ENCODE measurements around the gene ACER3.
A peak's percentile ranks its signal among the peaks of the same experiment; 100 is the strongest.

ACER3 gene

GRCh38 chr11:77038029-77038824 lies 177.5 kb downstream of the ACER3 start (continued):
- TF ChIP-seq CSRNP3 (CRISPR knock-in tag; IDR thresholded peaks at IDR 0.05): no peak

GRCh38 chr11:77038825-77039326 lies 178.2 kb downstream of the ACER3 start:
- no peak for ATAC-seq
- TF ChIP-seq TSHZ2 (CRISPR knock-in tag; IDR thresholded peaks at IDR 0.05) (no peak), ZFP3 (CRISPR knock-in tag; IDR thresholded peaks at IDR 0.05) (no peak), PATZ1 (CRISPR knock-in tag; IDR thresholded peaks at IDR 0.05; ENCODE audit: borderline replicate concordance) (no peak), TOX (CRISPR knock-in tag; IDR thresholded peaks at IDR 0.05; ENCODE audit: borderline replicate concordance) (no peak), CSDC2 (CRISPR knock-in tag; IDR thresholded peaks at IDR 0.05) (no peak), ISL1 (CRISPR knock-in tag; IDR thresholded peaks at IDR 0.05) (no peak), ARNTL (CRISPR knock-in tag; IDR thresholded peaks at IDR 0.05; ENCODE audit: borderline replicate concordance, low read depth) (no peak), ESRRG (CRISPR knock-in tag; IDR thresholded peaks at IDR 0.05) (no peak), ZFP30 (CRISPR knock-in tag; IDR thresholded peaks at IDR 0.05) (no peak), ZNF565 (CRISPR knock-in tag; conservative IDR thresholded peaks at IDR 0.05; ENCODE audit: low read depth) (no peak), SNAI2 (CRISPR knock-in tag; IDR thresholded peaks at IDR 0.05) (no peak), BACH2 (CRISPR knock-in tag; IDR thresholded peaks at IDR 0.05; ENCODE audit: borderline replicate concordance) (no peak), GLIS3 (CRISPR knock-in tag; IDR thresholded peaks at IDR 0.05) (no peak), CSRNP3 (CRISPR knock-in tag; IDR thresholded peaks at IDR 0.05) (no peak), RARB (CRISPR knock-in tag; IDR thresholded peaks at IDR 0.05) (no peak), POU6F1 (CRISPR knock-in tag; IDR thresholded peaks at IDR 0.05; ENCODE audit: borderline replicate concordance, low read depth) (no peak), PPARA (CRISPR knock-in tag; IDR thresholded peaks at IDR 0.05; ENCODE audit: borderline replicate concordance) (no peak), TCF4 (CRISPR knock-in tag; IDR thresholded peaks at IDR 0.05; ENCODE audit: borderline replicate concordance) (no peak)

GRCh38 chr11:77039491-77040400 lies 179.0 kb downstream of the ACER3 start:
- peak; percentile 86 for ATAC-seq
- TF ChIP-seq ZNF70 (CRISPR knock-in tag; IDR thresholded peaks at IDR 0.05) (no peak), PPARA (CRISPR knock-in tag; IDR thresholded peaks at IDR 0.05; ENCODE audit: borderline replicate concordance) (no peak), CSRNP3 (CRISPR knock-in tag; IDR thresholded peaks at IDR 0.05) (no peak), ISL1 (CRISPR knock-in tag; IDR thresholded peaks at IDR 0.05) (no peak), CSDC2 (CRISPR knock-in tag; IDR thresholded peaks at IDR 0.05) (no peak), OSR1 (CRISPR knock-in tag; IDR thresholded peaks at IDR 0.05) (no peak), ZFP3 (CRISPR knock-in tag; IDR thresholded peaks at IDR 0.05) (no peak), ZC3H10 (CRISPR knock-in tag; IDR thresholded peaks at IDR 0.05) (no peak), PATZ1 (CRISPR knock-in tag; IDR thresholded peaks at IDR 0.05; ENCODE audit: borderline replicate concordance) (no peak), TCF4 (CRISPR knock-in tag; IDR thresholded peaks at IDR 0.05; ENCODE audit: borderline replicate concordance) (no peak)

Measured in SK-N-SH treated with all-trans-retinoic acid at 6 μM for 48 hours (cell line).